HUES6 (cell line): ENCODE measurements around the gene TNFRSF8.
"Not testable (repeated sequence)": the region's sequence is repeated elsewhere in the genome, so short reads cannot be mapped to it uniquely, and the experiment has no call there.

Source experiments
- H3K27ac ChIP-seq: 2 replicates; pipeline ENCODE4 v1.7.0; 2013; ENCODE audit warnings: low read depth, mild to moderate bottlenecking, low read length, inconsistent platforms
- H3K27me3 ChIP-seq: 2 replicates; pipeline ENCODE4 v1.6.1; 2013; ENCODE audit warnings: low read length; ENCODE audit not compliant: control insufficient read depth, insufficient read depth
- H3K36me3 ChIP-seq: 2 replicates; pipeline ENCODE4 v1.6.1; 2013; ENCODE audit warnings: low read length; ENCODE audit not compliant: control insufficient read depth, insufficient read depth
- H3K4me1 ChIP-seq: 2 replicates; pipeline ENCODE4 v1.6.1; 2013; ENCODE audit warnings: low read length; ENCODE audit not compliant: control insufficient read depth, insufficient read depth
- H3K4me3 ChIP-seq: 2 replicates; pipeline ENCODE4 v1.5.1; 2013; ENCODE audit warnings: low read depth, low read length
- H3K9ac ChIP-seq: one replicate; pipeline ENCODE4 v1.6.1; 2013; ENCODE audit warnings: mild to moderate bottlenecking, low read length
- H3K9me3 ChIP-seq: 2 replicates; pipeline ENCODE4 v1.6.1; 2013; ENCODE audit warnings: low read depth, low read length; ENCODE audit not compliant: control insufficient read depth, insufficient read depth

The TNFRSF8 gene

DNA sequence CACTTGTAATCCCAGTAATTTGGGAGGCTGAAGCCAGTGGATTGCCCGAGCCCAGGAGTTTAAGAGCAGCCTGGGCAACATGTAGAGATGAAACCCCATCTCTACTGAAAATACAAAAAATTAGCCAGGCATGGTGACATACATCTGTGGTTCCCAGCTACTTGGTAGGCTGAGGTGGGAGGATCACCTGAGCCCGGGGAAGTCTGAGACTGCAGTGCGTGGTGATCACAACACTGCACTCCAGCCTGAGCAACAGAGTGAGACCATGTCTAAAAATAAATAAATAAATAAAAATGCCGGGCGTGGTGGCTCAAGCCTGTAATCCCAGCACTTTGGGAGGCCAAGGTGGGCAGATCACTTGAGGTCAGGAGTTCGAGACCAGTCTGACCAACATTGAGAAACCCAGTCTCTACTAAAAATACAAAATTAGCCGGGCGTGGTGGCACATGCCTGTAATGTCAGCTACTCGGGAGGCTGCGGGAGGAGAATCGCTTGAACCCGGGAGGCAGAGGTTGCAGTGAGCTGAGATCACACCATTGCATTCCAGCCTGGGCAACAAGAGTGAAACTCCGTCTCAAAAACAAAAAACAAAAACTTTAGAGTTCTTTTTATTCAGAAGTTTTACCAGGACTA lies 23.2 kb upstream of the TNFRSF8 start:
- not testable (repeated sequence) for H3K4me1 ChIP-seq, H3K27ac ChIP-seq, H3K4me3 ChIP-seq

DNA sequence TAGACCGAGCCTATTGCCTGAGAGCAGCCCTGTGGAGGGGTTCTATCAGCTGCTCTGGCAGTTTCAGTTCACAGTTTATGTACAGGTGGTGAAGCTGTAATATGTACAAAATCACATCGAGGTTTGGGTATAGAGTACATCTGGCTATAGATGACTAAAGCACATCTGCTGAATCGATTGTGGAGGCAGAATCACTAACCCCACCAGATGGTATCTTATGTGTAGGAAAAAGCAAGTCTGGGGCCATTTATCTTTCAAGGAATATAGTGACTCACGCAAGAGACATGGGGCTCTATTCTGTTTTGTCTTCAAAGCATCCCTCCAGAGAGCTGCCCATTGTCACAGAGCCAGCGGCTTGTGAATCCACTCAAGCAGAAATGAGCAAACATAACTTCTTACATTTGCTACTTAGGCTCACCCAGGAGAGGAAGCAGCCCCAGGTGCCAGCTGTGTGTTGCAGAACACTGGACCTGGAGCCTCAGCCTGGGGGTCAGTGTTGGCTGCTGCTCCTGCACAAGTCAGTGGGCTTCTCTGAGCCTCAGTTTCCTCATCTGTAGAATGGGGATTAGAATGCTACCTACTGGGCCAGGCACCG lies 22.5 kb upstream of the TNFRSF8 start:
- H3K9ac ChIP-seq = no peak overlapping the region
- H3K4me3 ChIP-seq = no peak overlapping the region
- no peak overlapping the region for H3K27ac ChIP-seq

More for the DNA sequence above, 23.2 kb upstream of the TNFRSF8 start:
- H3K9me3 ChIP-seq, H3K36me3 ChIP-seq, H3K9ac ChIP-seq, H3K27me3 ChIP-seq: not testable (repeated sequence)

DNA sequence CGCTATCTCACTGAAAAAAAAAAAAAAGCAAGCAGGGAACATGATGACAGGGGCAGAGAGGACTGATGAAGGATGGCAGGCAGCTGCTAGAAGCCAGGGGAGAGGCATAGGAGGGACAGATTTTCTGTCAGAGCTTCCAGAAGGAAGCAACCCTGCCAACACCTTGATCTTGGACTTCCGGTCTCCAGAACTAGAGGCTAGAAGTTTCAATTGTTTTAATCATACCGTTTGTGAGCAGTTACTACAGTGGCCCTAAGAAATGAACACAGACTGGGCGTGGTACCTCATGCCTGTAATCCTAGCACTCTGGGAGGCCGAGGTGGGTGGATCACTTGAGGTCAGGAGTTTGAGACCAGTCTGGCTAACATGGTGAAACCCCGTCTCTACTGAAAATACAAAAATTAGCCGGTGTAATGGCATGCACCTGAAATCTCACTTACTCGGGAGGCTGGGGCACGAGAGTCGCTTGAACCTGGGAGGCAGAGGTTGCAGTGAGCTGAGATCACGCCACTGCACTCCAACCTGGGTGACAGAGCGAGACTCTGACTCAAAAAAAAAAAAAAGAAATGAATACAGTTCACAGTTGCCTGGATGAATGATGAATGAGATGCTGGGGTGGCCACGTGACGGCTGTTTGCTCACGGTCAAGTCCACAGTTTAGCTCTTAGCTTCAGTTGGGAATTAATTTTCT lies 18.8 kb upstream of the TNFRSF8 start:
- not testable (repeated sequence) for H3K9ac ChIP-seq, H3K27ac ChIP-seq, H3K4me3 ChIP-seq, H3K9me3 ChIP-seq, H3K4me1 ChIP-seq, H3K36me3 ChIP-seq, H3K27me3 ChIP-seq

More for the DNA sequence above, 22.5 kb upstream of the TNFRSF8 start:
- Histone ChIP-seq H3K27me3 (no peaks in the 10 kb centered on the region), H3K36me3 (no peaks in the 10 kb centered on the region), H3K9me3 (0 out of 2 replicates have a peak, but pooled peaks cover 4% of the 10 kb centered on the region), H3K4me1 (no peaks in the 10 kb centered on the region; the same call in 1 of the 2 replicates)

DNA sequence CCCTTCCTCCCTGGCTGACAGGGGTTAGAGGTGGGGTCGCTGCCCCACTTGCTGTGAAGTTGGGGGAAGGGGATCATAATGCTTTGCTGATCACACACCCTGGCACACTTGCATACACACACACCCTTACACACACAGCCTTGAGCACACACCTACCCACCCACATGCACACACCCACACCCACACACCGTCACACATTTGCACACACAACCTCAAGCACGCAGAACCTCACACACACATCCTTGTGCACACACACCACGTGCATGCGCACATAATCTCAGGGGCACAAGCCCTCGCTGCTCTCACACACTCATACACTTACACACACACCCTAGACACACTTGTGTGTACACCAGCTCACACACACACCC lies 16.4 kb upstream of the TNFRSF8 start:
- no peaks in the 10 kb centered on the region for H3K27me3 ChIP-seq
- no peak overlapping the region for H3K9ac ChIP-seq
- no peak overlapping the region for H3K27ac ChIP-seq
- no peaks in the 10 kb centered on the region for H3K36me3 ChIP-seq
- 0 out of 2 replicates have a peak, but pooled peaks cover 3% of the 10 kb centered on the region for H3K9me3 ChIP-seq
- H3K4me3 ChIP-seq = no peak overlapping the region
- peaks cover 7% of the 10 kb centered on the region; the same call in 1 of the 2 replicates for H3K4me1 ChIP-seq

DNA sequence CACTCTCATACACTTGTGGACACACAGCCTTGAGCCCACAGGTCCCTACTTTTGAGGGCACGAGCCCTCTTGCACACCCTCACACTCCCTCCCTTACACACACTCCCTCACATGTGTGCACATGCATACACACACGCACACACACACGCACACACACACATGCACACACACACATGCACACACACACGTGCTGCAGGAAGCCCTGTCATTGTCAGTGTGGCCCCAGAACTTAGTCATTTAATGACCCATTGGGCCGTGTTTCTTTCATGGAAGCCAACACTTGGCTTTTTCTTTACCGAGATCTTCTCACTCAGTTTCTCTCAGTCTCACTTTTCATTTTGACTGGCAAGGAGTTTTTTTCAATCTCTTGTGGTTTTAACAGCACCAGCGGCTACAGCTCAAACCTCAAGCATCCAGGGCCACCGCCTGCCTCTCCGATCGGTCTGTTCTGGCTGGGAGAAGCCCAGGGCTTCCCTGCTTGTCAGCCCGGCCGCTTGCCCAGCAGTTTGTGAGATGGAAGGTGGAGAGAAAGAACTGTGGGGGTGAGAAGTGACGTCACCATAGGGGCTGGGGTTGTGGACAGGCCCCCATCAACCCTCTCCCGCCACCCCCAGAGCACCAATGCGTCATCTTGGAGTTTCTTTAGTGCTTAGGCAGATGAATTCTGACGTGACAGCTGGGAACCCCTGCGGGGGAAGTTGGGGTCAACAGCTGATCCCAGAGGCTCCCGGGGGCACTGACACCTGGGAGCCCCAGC lies 15.8 kb upstream of the TNFRSF8 start:
- no peaks in the 10 kb centered on the region for H3K27me3 ChIP-seq
- no peak overlapping the region for H3K4me3 ChIP-seq
- H3K9ac ChIP-seq = no peak overlapping the region
- H3K9me3 ChIP-seq = no peaks in the 10 kb centered on the region
- peaks cover 13% of the 10 kb centered on the region for H3K4me1 ChIP-seq
- H3K36me3 ChIP-seq = no peaks in the 10 kb centered on the region
- H3K27ac ChIP-seq = no peak overlapping the region

DNA sequence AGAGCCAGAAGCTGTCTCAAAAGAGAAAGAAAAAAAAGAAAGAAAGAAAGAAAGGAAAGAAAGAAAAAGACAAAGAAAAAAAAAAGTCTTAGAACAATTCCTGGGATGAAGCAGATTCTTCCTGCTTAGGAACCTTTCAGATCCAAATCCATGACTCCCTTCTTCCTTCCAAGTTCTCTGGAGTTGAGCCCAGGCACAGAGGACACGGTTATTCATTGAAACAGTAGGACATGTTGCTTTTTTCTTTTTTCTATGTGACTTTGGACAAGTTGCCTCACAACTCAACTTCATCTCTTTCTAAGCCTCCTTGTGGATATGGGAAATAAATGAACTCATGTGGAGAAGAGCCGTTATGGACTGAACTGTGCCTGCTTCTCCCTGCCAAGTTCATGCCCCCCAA lies 14.7 kb upstream of the TNFRSF8 start:
- Histone ChIP-seq H3K4me1 (peaks cover 17% of the 10 kb centered on the region), H3K36me3 (no peaks in the 10 kb centered on the region), H3K9ac (no peak overlapping the region), H3K4me3 (no peak overlapping the region), H3K9me3 (no peaks in the 10 kb centered on the region), H3K27ac (no peak overlapping the region), H3K27me3 (no peaks in the 10 kb centered on the region)

DNA sequence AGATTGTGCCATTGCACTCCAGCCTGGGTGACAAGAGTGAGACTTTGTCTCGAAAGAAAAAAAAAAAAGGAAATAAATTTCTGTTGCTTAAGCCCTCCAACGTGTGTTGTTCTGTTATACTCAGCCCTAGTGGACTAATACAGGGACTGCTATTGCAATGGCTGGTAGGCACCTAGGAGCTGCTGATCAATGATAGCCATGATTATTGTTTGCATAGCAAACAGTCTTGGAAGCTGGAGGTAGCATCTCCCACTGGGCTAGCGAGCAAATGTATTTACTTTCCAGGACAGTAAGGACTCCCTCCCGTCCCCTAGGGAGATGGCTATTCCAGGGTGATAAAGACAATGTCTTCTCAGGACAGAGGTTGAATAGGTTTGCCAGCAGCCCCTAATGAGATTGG lies 13.5 kb upstream of the TNFRSF8 start:
- H3K9me3 ChIP-seq = no peaks in the 10 kb centered on the region
- no peaks in the 10 kb centered on the region for H3K36me3 ChIP-seq
- no peak overlapping the region for H3K9ac ChIP-seq
- no peak overlapping the region for H3K27ac ChIP-seq
- H3K27me3 ChIP-seq = no peaks in the 10 kb centered on the region
- no peak overlapping the region for H3K4me3 ChIP-seq
- peaks cover 21% of the 10 kb centered on the region for H3K4me1 ChIP-seq

DNA sequence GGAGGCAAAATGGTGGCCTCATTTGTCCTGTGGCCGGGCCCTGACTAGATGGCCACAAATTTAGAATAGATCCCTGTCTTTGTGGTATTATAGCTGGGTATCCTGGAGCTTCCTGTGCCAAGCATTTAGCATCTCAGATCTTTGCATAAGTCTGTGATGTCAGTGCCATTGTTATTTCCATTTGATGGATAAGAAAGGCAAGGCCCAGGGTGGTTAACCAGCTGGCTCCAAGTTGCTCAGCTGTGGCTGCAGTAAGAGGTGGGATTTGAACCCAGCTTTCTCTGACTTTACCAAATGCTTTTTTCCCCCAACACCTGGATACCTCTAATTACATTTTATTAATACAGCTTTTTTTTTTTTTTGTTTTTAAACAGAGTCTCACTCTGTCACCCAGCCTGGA lies 11.7 kb upstream of the TNFRSF8 start:
- Histone ChIP-seq H3K27ac (no peak overlapping the region), H3K4me3 (no peak overlapping the region), H3K4me1 (peaks cover 21% of the 10 kb centered on the region), H3K36me3 (no peaks in the 10 kb centered on the region), H3K9ac (no peak overlapping the region), H3K27me3 (no peaks in the 10 kb centered on the region), H3K9me3 (no peaks in the 10 kb centered on the region)

DNA sequence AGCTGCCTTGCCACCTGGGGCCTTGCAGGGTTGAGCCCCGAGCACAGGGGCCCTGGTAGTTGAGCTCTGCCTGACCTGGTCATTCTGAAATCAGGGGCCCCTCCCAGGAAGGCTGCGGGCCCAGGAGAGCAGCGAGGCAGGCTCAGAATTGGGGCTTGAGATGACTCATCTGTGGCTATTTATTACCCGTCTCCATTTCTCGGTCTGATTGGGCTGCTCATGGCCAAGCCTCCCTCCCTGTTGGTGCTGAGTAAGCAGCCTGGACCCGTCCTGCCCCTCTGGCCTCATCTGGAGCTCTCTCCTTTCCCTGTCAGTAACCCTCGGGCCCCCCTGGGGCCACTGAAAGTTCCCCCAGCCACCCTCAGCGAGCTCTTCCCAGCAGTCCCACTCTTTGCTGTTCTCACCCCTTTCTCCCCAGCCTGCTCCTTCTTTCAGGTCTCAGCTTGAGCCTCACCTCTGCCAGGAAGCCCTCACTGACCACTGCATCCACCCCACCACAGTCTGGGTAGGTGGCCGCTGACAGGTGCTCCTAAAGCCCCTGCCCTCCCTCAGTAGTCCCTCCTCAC lies 11.0 kb upstream of the TNFRSF8 start:
- H3K36me3 ChIP-seq = no peaks in the 10 kb centered on the region
- H3K4me1 ChIP-seq = peaks cover 21% of the 10 kb centered on the region
- no peak overlapping the region for H3K4me3 ChIP-seq
- H3K9ac ChIP-seq = no peak overlapping the region
- no peak overlapping the region for H3K27ac ChIP-seq
- no peaks in the 10 kb centered on the region for H3K27me3 ChIP-seq
- no peaks in the 10 kb centered on the region for H3K9me3 ChIP-seq

DNA sequence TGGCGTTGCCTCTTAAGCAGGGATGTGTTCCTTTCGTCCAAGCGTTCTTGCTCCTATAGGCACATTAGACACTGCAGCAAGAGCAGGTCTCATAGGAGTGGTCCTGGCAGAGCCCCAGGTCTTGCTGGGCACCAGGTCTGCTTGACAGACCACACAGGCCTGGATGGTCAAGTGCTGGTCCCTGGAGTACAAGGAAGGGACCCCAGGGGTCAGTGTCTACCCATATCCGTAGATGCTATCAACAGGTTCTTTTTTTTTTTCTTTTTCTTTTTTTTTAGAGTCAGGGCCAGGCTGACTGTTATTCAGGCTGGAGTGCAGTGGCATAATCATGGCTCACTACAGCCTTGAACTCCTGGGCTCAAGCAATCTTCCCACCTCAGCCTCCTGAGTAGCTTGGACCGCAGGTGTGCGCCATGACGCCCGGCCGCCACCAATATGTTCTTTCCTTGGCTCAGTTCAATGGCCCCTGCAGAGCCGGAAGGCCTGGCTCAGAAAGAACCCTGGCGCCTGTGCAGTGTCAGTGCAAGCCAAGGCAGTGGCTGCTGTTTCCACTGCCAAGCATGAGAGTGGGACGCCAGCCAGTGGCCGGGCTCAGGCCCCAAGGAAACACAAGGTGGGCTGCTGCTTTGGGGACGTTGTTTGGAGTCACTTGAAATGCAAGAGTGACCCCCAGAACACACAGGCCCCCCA lies 10.0 kb upstream of the TNFRSF8 start:
- peaks cover 21% of the 10 kb centered on the region for H3K4me1 ChIP-seq
- no peaks in the 10 kb centered on the region for H3K27me3 ChIP-seq
- H3K36me3 ChIP-seq = no peaks in the 10 kb centered on the region
- no peak overlapping the region for H3K27ac ChIP-seq
- H3K9ac ChIP-seq = no peak overlapping the region
- H3K4me3 ChIP-seq = no peak overlapping the region
- H3K9me3 ChIP-seq = 0 out of 2 replicates have a peak, but pooled peaks cover 2% of the 10 kb centered on the region
